MM.1S (cell line): ENCODE data around the gene PTPN13.

Experiments used
- EZH2 ChIP-seq: fragments of 300-600 bp; sonication (generic); optimal IDR thresholded peaks from 2 replicates; pipeline ENCODE3; 2017; ENCODE audit warnings: low read depth, mild to moderate bottlenecking, antibody characterized with exemption, low read length, mixed read lengths
- EZH2phosphoT487 ChIP-seq: fragments of 300-600 bp; sonication (generic); IDR thresholded peaks from 2 replicates; pipeline ENCODE4 v1.6.1; 2018; ENCODE audit warnings: antibody characterized with exemption, low read length
- TF ChIP-seq, protein P1 (sequence below): fragments of 300-600 bp; sonication (generic); IDR thresholded peaks from 2 replicates; pipeline ENCODE4 v1.5.1; 2016; ENCODE audit warnings: antibody characterized with exemption, low read length, mixed read lengths

DNA sequence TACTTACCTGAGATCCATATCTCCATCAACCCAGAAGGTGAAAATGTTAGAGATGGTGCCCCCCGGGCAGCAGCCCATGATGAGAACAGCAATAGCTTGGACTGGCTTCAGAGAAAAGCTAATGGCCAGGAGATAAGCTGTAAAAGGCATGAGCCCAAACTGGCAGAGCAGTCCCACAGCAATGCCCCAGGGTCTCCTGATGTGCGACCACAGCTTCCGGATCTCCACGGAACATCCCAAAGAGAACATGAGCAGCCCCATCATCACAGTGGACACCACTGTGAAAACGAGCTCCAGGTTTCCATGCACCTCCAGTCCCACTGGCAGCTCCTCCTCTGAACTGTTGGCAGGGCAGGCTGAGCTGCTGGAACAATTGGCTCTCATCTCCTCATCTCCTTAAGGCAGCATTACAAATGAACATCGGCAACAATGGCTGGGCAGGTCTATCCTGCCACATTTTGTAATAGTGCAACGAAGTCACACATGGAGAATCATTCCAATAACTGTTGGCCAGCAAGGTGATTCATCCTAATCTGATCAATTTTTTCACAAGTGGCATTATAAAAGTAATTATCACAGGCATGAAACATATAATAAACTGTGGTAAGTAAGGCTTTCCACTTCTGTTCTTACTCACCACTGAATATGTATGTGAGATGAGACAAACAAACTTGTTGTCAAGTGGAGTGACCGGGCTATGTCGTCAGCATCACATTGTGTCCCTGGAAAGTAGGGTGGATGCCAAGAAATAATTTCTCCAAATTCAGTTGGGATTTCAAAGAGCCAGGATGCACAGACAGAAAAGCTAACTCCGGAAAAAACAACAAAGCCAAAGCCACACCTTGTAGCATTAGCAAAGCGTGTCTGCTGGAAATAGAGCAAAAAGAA is 254.9 kb downstream of the PTPN13 start, which contains the start of gene SLC10A6:
- TF ChIP-seq, protein P1, sequence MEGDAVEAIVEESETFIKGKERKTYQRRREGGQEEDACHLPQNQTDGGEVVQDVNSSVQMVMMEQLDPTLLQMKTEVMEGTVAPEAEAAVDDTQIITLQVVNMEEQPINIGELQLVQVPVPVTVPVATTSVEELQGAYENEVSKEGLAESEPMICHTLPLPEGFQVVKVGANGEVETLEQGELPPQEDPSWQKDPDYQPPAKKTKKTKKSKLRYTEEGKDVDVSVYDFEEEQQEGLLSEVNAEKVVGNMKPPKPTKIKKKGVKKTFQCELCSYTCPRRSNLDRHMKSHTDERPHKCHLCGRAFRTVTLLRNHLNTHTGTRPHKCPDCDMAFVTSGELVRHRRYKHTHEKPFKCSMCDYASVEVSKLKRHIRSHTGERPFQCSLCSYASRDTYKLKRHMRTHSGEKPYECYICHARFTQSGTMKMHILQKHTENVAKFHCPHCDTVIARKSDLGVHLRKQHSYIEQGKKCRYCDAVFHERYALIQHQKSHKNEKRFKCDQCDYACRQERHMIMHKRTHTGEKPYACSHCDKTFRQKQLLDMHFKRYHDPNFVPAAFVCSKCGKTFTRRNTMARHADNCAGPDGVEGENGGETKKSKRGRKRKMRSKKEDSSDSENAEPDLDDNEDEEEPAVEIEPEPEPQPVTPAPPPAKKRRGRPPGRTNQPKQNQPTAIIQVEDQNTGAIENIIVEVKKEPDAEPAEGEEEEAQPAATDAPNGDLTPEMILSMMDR, result no peak
- TF ChIP-seq EZH2, result no peak
- TF ChIP-seq EZH2phosphoT487, result no peak
